GM19397 (cell line): ENCODE measurements around the gene BACH2.
"Not testable (repeated sequence)": the region's sequence is repeated elsewhere in the genome, so short reads cannot be mapped to it uniquely, and the experiment has no call there.

Experiments used
- ATAC-seq: cut with Tn5 transposase; IDR thresholded peaks from one replicate; pipeline ENCODE4 v1.9.1; 2021; ENCODE audit warnings: mild to moderate bottlenecking, moderate library complexity; ENCODE audit not compliant: unreplicated experiment

BACH2 gene

DNA sequence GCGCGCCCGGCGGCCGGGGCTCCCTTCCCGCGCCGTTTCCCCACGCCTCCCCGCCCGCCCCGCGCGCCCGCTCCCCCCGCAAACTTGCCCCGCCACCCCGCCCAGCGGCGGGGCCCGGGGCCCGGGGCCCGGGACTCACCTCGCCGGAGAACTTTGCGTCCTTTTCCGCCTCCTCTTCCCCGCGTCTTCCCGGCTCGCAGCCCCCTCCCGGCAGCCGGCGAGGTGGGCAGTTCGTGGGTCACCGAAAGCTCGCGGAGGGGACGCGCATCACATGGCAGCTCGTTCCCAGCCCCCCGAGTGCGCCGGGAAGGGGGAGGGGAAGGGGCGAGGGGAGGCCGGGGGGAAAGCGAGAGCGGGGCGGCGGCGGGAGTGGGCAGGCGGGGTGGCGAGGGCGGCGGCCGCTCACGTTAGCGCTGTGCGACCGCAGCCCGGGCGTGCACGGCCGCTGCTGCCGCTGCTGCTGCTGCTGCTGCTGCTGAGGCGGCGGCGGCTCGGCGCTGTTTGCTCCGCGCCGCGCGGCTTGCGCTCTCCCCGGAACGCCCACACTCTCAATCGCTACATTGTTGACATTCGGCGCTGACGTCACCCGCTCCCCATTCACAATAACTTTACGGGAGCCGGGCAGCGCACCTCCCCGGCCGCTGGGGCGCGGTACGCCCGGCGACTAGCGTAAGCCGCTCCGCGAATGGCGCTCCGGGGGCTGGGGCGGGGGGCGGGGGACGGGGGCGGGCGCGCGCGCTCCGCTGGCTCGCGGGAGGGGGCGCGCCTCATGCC, at the start of gene BACH2:
BACH2 (minus strand) TSS at position 503 of the 774 bp plus-strand sequence. CDS start 287,999 bp downstream, outside the sequence.
- ATAC-seq: peak; percentile 78

DNA sequence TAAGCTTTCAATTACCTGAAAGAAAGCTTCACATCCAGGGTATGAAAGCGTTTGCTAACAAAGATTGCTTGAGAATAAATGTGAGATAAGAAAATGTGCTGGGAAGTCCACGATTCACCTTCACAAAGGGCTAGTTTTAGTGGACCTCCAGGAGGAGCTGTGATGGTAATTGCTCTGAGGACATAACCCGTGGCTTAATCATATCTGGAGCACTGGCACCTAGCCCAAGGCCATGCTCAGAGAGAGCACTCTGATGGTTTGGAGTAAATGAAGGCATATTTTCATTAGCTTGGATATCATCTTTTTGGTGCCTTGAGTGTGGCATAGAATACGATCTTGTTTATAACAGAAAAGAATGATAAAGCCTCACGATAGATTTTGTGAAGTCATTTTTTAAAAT, 46.9 kb upstream of the BACH2 start:
- ATAC-seq: no peak

DNA sequence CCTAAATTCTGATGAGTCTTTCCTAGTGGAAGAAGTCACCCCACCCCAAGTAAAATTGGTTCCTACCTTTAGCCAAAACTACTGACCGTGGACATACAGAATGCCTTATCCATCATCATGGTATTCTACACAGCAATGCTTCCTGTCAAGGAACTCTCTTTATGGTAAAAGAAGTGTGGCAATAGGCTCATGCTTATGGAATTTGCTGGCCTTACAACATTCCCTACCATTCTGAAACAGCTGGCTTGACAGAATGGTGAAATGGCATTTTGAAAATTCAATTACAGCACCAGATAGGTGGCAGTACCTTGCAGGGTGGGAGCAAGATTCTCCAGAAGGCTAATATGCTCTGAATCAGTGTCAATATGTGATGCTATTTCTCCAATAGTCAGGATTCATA, 41.8 kb upstream of the BACH2 start:
- no peak for ATAC-seq

DNA sequence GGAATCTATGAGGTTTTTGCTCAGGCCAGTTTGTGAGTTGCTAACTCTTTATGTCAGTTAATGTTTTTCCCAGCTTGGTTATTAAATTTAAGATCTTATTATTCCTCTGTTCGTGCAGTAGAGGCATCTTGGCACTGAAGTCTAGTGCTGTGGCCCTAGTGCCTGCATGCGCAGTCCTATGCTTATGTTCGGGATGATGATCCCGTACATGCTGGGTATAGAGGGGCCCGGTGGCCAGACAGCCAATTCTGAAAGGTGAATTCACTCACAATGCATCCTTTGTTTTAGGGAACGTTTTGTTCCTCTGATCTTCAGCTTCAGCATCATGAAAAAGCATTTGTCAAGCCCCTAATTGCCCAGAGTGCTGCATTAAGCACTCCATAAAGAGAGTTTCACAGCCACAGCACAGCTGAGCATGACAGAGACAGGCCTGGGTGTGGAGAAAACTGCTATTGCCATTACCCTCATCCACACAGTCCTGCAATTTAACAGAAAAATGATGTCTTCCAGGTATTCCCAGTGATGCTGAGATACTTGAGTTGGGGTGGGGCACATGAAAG, 39.8 kb upstream of the BACH2 start:
- no peak for ATAC-seq

DNA sequence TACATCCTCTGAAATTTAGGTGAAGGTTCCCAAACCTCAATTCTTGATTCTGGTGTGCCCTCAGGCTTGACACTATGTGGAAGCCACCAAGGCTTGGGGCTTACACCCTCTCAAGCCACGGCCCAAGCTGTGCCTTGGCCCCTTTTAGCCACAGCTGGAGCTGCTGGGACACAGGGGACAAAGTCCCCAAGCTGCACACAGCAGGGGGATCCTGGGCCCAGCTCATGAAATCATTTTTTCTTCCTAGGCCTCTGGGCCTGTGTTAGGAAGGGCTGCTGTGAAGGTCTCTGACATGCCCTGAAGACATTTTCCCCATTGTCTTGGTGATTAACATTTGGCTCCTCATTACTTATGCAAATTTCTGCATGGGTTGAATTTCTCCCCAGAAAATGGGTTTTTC, 37.3 kb upstream of the BACH2 start:
- ATAC-seq: no peak

DNA sequence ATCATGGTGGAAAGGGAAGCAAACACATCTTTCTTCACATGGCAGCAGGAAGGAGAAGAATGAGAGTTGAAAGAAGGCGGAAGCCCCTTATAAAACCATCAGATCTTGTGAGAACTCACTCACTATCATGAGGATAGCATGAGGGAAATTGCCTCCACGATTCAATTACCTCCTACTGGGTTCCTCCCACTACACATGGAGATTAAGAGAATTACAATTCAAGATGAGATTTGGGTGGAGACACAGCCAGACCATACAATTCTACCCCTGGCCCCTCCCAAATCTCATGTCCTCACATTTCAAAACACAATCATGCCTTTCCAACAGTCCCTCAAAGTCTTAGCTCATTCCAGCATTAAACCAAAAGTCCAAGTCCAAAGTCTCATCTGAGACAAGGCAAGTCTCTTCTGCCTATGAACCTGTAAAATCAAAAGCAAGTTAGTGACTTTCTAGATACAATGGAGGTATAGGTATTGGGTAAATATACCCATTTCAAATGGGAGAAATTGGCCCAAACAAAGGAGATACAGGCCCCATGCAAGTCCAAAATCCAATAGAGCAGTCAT, 36.4 kb upstream of the BACH2 start:
- ATAC-seq: not testable (repeated sequence)

DNA sequence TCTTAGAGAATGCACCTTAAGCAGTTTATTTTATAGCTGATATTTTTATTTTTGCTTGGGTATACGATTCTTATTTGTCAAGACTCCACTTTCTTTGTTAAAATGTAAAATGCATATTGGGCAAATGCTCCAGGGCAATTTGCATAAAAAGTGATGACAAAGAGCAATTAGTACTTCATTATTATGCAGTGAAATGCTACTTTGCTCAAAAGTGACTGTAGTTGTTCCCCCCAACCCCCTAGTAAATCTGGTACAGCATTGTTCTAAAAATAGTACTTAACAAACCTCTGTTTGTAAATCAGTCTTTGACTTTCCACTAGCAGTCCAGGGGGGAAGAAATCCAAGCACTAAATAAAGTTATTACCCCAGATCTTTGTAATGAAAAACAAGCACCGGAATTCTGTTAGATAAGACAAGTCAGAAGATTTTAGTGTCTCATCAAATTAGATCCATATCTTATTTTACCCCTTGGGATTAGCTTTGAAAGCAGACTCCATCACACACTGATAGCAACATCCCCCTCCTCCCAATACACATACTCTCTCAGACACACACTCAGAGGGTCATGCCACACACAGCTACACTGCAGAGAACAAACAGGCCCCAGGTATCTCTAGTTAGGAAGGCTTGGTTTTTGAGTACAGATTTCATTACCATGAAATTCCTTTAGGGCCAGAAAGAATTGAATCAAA, 32.9 kb upstream of the BACH2 start:
- ATAC-seq: no peak

DNA sequence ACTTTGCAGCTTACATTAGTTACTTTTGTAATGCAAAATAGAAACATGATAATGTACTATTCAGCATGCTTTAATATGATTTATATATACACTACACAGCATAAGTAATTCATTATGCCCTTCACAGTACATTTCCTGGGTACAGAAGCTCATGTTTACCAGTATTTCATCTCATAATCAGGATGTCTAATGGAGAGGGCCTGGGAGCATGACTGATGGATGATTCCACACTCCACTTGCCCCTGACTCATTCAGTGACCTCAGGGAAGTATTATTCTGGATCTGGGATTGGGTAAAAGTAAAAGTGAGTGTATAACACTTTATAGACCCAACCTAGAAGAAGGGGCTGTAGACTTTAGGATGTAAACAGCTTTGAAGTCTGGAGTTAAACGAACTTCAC, 31.4 kb upstream of the BACH2 start:
- ATAC-seq: no peak

DNA sequence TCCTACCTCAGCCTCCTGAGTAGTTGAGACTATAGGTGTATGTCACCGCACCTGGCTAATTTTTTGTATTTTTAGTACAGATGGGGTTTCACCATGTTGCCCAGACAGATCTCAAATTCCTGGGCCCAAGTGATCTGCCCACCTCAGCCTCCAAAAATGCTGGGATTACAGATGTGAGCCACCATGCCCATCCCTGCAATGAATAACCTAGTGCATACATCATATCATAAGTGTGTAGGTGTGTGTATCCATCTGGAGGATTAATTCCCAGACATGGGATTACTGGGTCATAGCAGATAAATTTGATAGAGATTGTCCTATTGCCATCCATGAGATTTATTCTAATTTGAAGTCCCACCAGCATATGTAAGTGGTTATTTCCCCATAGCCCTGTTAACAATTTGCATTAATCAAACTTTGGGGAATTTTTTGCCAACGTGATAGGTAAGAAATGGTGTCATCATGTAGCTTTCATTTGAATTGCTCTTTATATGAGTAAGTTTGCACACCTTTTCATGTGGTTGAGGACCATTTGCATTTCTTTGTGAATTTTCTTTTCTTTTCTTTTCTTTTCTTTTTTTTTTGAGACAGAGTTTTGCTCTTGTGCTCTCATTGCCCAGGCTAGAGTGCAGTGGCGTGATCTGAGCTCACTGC, 29.9 kb upstream of the BACH2 start:
- no peak for ATAC-seq

DNA sequence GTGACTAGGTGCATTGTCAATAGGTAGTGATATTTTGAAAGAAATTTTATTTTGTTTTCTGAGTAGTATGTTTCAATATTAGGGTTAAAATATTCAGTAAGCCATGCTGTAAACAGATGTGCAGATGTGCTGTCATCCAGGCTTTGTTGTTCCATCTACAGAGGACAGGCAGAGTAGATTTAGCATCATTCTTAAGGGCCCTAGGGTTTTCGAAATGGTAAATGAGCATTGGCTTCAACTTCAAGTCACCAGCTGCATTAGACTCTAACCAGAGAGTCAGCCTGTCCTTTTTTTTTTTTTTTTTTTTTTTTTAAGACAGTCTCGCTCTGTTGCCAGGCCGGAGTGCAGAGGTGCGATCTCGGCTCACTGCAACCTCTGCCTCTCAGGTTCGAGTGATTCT, 27.1 kb upstream of the BACH2 start:
- no peak for ATAC-seq

DNA sequence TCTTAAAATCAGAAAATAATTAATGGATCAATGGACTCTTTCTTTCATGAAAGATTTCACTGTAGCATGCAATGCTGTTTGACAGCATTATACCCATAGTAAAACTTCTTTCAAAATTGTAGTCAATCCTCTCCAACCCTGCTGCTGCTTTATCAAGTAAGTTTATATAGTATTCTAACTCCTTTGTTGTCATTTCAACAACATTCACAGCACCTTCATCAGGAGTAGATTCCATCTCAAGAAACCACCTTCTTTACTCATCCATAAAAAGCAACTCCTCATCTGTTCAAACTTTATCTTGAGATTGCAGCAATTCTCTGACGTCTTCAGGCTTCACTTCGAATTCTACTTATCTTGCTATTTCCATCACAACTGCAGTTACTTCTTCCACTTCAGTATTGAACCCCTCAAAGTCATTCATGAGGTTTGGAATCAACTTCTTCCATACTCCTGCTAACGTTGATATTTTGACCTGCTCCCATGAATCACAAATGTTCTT, 26.4 kb upstream of the BACH2 start:
- ATAC-seq: no peak

DNA sequence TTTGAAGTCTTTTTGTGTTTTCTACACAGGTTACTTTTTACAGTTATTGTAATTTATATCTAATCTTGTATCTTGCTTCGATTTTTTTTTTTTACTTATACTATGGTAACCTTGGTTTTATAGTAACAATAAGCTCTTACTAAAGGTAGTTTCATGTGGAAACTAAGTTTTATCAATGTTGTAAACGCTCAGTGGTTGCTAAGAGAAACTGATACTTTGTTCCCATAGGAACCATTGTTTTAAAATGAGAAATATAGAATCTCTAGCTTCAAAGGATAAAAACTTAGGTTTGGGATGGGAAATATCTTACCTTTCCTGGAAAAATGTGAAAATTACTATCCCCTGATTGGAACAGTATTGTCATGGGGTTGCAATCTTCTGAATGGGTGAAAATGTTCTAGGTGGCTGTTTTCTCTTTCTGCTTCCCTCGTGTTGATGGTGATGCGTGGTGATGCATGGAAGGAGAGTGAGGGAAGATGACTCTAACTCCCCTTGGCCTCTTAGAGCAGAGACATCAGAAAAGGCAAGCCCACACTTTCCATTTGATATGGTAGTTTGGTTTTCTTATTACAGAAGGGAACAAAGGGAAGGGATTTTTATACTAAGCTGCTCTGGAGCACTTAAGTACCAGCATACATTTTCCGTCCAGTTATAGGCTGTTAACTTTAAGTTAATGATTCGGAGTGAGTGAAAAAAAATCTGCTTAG, 23.5 kb upstream of the BACH2 start:
- no peak for ATAC-seq

DNA sequence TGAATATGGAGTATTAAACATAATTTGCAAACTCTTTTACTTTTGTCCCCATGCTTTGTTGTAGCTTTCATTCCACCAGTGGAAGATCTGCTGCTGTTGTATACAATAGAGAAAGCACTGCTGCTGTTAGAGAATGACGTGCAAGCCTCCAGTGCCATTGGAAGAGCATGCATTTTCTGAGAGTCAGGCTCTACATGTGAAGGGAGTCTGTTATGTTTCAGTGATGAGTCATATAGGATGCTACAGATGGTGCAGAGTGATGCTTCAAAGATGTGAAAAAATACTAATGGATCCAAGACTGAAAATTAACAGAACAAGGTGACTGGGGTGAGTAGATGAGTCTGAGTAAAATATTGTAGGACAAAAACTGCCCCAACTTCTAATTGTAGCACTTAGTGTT, 22.4 kb upstream of the BACH2 start:
- no peak for ATAC-seq

DNA sequence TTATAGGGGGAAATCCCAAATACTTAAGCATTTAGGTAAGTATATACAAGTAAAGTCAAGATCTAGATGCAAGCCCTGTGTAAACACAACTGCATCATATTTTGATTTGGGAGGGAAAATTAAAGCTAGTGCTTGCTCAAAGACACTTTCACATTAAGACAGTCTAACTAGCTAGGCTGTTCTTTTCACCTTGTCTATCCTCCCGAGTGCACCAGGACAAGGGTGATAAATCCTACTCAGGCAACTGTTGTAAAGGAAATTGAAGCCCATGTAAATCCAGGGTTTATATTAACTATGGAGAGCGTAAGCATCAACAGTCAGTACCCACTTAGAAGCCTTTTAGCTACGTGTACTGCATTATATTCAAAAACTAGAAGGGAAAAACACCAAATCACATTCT, 19.3 kb upstream of the BACH2 start:
- ATAC-seq: no peak

DNA sequence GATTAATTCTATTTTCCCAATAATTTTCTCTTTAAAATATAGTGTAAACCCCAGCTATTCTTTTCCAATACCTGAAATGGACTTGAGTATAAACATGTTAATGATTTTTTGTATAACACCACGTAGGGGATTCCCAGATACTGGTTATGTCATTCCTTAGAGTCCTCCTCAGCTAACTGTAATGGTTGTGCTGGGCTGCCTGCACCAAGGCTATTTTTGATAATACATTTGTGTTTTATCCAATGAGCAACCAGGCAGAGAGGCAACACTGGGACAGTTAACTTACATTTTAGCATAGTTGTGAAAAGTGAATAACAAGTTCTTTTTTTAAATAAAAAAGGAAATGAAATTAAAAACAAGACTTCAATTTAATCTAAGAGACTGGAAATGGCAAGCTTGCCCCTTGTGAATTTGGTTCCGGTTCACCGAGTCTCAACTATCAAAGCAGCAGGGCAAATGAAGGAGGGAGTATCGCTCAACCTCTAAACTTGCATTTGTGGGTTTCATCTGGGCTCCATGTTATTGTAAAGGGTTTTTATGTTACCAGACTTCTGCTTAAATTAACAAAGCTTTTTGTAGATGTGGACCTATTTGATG, 18.8 kb upstream of the BACH2 start:
- ATAC-seq: no peak

DNA sequence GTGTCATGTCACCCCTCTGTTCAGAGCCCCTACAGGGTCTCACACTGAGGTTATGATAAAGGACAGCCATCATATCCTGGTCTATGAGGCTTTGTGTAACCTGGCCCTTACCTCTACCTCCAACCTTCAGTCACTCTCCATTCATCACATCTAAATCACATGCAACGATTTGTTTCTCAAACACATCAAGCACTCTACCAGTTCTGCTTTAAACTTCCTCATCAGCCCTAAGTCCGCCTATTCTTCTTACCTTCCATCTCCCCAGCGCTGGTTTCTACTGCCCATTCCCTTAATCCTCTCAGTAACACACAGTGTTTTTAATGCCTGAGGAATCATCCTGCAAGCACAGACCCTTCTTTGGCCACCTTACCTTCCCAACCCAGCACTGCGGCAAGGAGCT, 17.9 kb upstream of the BACH2 start:
- ATAC-seq: no peak

DNA sequence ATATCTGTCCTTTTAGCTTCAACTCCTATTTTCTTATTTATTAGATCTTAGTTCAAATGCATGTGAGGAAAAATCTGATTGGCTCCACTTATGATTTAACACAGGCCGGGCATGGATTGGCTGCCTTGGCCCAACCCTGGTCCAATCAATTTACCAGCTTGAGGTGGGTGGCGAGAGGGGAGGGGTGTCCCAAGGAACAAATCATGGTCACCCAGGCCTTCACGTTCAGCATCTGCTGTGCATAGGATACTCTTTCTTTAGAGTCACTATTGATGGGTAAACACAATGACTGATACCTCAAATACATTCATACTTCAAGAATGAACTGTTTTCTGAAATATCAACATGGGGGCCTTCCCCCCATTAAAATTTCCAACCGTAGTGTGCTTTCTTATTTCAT, 14.9 kb upstream of the BACH2 start:
- ATAC-seq: no peak

DNA sequence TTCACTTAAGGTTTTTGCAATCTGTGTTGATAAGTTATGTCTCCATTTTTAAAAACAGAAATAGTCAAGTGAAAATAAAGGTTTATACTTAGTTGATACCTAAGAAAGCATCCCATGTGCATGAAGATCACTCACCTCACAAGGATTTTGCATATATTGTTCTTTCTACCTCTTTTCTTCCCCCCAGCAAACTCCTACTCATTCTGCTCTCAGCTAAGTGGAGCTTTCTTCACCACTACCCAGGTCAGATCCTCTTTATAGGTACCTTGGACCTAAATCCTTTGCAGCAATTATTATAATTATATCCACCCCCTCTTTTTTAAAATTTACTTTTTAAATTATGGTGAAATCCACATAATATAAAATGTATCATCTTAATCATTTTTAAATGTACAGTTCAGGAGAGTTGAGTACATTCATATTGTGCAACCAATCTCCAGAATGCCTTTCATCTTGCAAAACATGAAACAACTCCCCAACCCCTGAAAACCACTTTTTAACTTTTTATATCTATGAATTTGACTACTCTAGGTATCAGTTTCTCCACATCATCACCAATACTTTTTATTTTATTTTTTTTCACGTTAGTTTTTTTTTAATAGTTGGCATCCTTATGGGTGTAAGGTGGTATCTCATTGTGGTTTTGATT, 9.3 kb upstream of the BACH2 start:
- ATAC-seq: no peak

DNA sequence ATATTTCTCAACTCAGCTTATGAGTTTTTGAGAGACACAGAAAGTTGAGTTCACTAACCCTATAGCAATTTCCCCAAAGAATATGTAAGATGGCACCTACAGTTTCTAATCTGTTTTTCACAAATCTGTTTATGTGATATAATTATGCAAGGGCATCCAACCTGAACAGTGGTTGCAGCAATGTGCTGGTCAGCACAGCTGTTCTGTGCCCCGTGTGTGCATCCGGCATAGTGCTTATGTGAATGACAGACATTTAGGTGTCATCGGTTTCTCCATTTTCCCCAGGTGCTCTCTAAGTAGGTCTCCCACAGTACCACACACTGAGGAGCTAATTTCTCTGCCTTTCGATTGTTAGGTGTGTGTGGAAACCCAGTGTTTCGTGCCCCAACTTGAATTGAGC, 7.7 kb upstream of the BACH2 start:
- peak; percentile 53 for ATAC-seq

DNA sequence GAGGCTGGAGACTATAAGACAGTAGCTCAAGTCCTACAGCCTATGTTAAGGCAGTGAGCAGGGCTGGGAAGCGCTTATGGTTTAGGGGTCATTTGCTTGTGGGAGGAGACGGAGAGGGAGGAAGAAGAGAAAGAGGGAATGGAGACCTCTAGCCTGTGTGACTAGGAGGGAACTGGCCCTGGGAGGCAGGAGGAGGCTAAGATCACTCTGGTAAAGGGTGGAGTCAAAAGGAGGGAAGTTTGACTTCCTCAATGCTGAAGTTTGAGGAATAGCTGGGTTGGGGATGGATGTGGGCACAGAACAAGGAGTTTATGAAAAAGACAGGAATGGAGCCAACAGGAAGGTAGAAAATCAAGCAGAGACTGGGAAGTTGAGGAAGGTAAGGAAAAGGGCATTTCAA, 6.4 kb upstream of the BACH2 start:
- no peak for ATAC-seq
